Vagina (tissue), 2 donors: ENCODE data around the gene C6orf62.

Experiments used
- CTCF ChIP-seq, 3 experiments: fragments of 450-650 bp in 2 of 3; fragments of 200-600 bp in 1 of 3; sonication (generic) in 1 of 3; IDR thresholded peaks; one replicate each; pipeline ENCODE4 v1.5.1; 2017 to 2019; ENCODE audit warnings: antibody characterized with exemption in 3 of 3, mild to moderate bottlenecking in 2 of 3, moderate library complexity in 2 of 3
- POLR2A ChIP-seq, 2 donors: fragments of 450-650 bp; IDR thresholded peaks; one replicate each; pipeline ENCODE4 v1.6.1; 2017; ENCODE audit warnings: antibody characterized with exemption in 2 of 2, mild to moderate bottlenecking in 2 of 2, moderate library complexity in 2 of 2

DNA sequence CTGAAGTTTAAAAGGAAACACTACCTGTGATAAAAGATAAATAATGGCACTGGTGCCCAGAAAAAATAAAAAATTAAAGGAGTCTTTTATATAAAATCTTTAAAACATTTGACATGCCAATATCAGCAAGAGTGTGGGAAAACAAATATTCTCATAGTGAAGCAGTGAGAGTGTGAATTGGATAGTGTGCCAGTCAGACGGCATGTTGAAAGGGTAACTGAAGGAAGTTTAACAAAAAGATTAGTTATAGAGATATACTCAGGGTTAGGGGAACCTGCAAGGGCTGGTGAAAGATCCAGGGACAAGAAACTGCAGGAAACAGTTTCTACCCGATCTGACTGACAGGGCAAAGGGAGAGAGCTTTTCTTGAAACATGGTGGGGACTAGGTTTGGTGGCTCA is 33.5 kb upstream of the C6orf62 start:
- TF ChIP-seq POLR2A (IDR thresholded peaks at IDR 0.05) = no peak
- no peak for TF ChIP-seq CTCF (IDR thresholded peaks at IDR 0.05)
